Trophoblast cell (in vitro differentiated cells and primary cell): ENCODE results near the gene LIPG. TPM values are rescaled to one million over a fixed set of nuclear protein-coding genes. Genes with fewer than 3 reads are reported as not detected.
A peak's percentile ranks its signal among the peaks of the same experiment; 100 is the strongest.
"Not testable (repeated sequence)": the region's sequence is repeated elsewhere in the genome, so short reads cannot be mapped to it uniquely, and the experiment has no call there.

Experiments
- DNase-seq, 2 donors: peaks; one replicate each; pipeline ENCODE4 v3.0.0-alpha.2; 2016
- H2AFZ ChIP-seq: 2 replicates; pipeline ENCODE4 v1.6.1; 2013; ENCODE audit warnings: low read length, moderate library complexity, mild to moderate bottlenecking; ENCODE audit not compliant: insufficient read depth, poor library complexity
- H2AK5ac ChIP-seq: 2 replicates; pipeline ENCODE4 v1.6.1; 2013; ENCODE audit warnings: mild to moderate bottlenecking, low read length
- H2BK120ac ChIP-seq: 2 replicates; pipeline ENCODE4 v1.6.1; 2013; ENCODE audit warnings: low read length, mild to moderate bottlenecking, moderate library complexity; ENCODE audit not compliant: insufficient read depth, poor library complexity
- H2BK12ac ChIP-seq: 2 replicates; pipeline ENCODE4 v1.6.1; 2013; ENCODE audit warnings: mild to moderate bottlenecking, low read length, moderate library complexity
- H2BK5ac ChIP-seq: 2 replicates; pipeline ENCODE4 v1.6.1; 2013; ENCODE audit warnings: low read length, low read depth, moderate library complexity, mild to moderate bottlenecking; ENCODE audit not compliant: poor library complexity
- H3K14ac ChIP-seq: 2 replicates; pipeline ENCODE4 v1.6.1; 2013; ENCODE audit warnings: mild to moderate bottlenecking, low read length
- H3K18ac ChIP-seq: 2 replicates; pipeline ENCODE4 v1.6.1; 2013; ENCODE audit warnings: mild to moderate bottlenecking, low read length
- H3K23ac ChIP-seq: 2 replicates; pipeline ENCODE4 v1.6.1; 2013; ENCODE audit warnings: low read length
- H3K27ac ChIP-seq: 2 replicates; pipeline ENCODE4 v1.5.1; 2013; ENCODE audit warnings: low read depth, mild to moderate bottlenecking, inconsistent platforms, low read length, moderate library complexity
- H3K27me3 ChIP-seq: 2 replicates; pipeline ENCODE4 v1.6.1; 2013; ENCODE audit warnings: inconsistent platforms, mild to moderate bottlenecking, low read length, moderate library complexity; ENCODE audit not compliant: insufficient read depth
- H3K36me3 ChIP-seq, 2 experiments: 1 replicate in 1 of 2; 2 replicates in 1 of 2; pipeline ENCODE4 v1.6.1; 2013; ENCODE audit warnings: low read length in 2 of 2, mild to moderate bottlenecking in 2 of 2, moderate library complexity in 1 of 2; ENCODE audit not compliant: insufficient read depth in 2 of 2, control insufficient read depth in 1 of 2
- H3K4ac ChIP-seq: 2 replicates; pipeline ENCODE4 v1.6.1; 2013; ENCODE audit warnings: low read depth, mild to moderate bottlenecking, low read length, moderate library complexity
- H3K4me1 ChIP-seq, 2 experiments: 1 replicate in 1 of 2; 2 replicates in 1 of 2; pipeline ENCODE4 v1.6.1; 2013; ENCODE audit warnings: low read length in 2 of 2, mild to moderate bottlenecking in 2 of 2, moderate library complexity in 1 of 2; ENCODE audit not compliant: insufficient read depth in 2 of 2, control insufficient read depth in 1 of 2
- H3K4me2 ChIP-seq: 2 replicates; pipeline ENCODE4 v1.6.1; 2013; ENCODE audit warnings: inconsistent platforms, mild to moderate bottlenecking, low read length, moderate library complexity
- H3K4me3 ChIP-seq: 2 replicates; pipeline ENCODE4 v1.5.1; 2013; ENCODE audit warnings: mild to moderate bottlenecking, low read depth, low read length, inconsistent platforms
- H3K79me1 ChIP-seq: one replicate; pipeline ENCODE4 v1.6.1; 2013; ENCODE audit warnings: low read length
- H3K79me2 ChIP-seq: 2 replicates; pipeline ENCODE4 v1.6.1; 2013; ENCODE audit warnings: low read length, mild to moderate bottlenecking; ENCODE audit not compliant: control insufficient read depth, insufficient read depth, poor library complexity
- H3K9ac ChIP-seq: 2 replicates; pipeline ENCODE4 v1.6.1; 2013; ENCODE audit warnings: mild to moderate bottlenecking, low read length
- H3K9me3 ChIP-seq: 2 replicates; pipeline ENCODE4 v1.6.1; 2013; ENCODE audit warnings: low read depth, mild to moderate bottlenecking, control low read depth, inconsistent platforms, low read length; ENCODE audit not compliant: insufficient read depth
- H4K12ac ChIP-seq: 2 replicates; pipeline ENCODE4 v1.6.1; 2013; ENCODE audit warnings: low read depth, mild to moderate bottlenecking, low read length, moderate library complexity
- H4K8ac ChIP-seq: 2 replicates; pipeline ENCODE4 v1.6.1; 2013; ENCODE audit warnings: low read depth, mild to moderate bottlenecking, low read length, moderate library complexity
- H4K91ac ChIP-seq: one replicate; pipeline ENCODE4 v1.6.1; 2013; ENCODE audit warnings: low read depth, mild to moderate bottlenecking, low read length, moderate library complexity
- WGBS: extraction: QIAGEN DNeasy Blood & Tissue Kit; methylation state at CpG from one replicate; pipeline ENCODE4 v1.1.7; 2013; ENCODE audit warnings: missing lambda C conversion rate; ENCODE audit not compliant: insufficient read length, insufficient coverage; ENCODE audit errors: extremely low coverage; 5-methylcytosine and 5-hydroxymethylcytosine counted together
- polyA plus RNA-seq: library from polyadenylated mRNA; stranded (reverse); fragments of 200-250 nt; gene quantifications from 2 replicates; pipeline ENCODE4 v1.2.3, GENCODE V29; 2013

The LIPG gene
- polyA plus RNA-seq = 23.9 and 24.8 TPM in 2 replicates

GRCh38 chr18:49561289-49562193 is at the start of gene LIPG:
TSS of gene LIPG (plus strand) at chr18:49562057. CDS start at chr18:49562309, 252 bp downstream.
- no CpG with 5 or more reads among the region's 67 CpGs for WGBS
- Histone ChIP-seq H2AFZ (peak within 1 kb of the TSS; percentile 4), H3K9ac (peak within 1 kb of the TSS; percentile 37), H3K4me2 (peak within 1 kb of the TSS; percentile 69), H3K4ac (no peak within 1 kb of the TSS), H3K23ac (no peak within 1 kb of the TSS), H3K79me2 (no peaks in the 10 kb centered on the region), H3K79me1 (peaks cover 9% of the 10 kb centered on the region), H2BK12ac (no peak within 1 kb of the TSS), H3K27me3 (peaks cover 11% of the 10 kb centered on the region), H4K8ac (no peak within 1 kb of the TSS), H3K4me1 (peaks cover 23 to 34% of the 10 kb centered on the region in 2 experiments), H3K9me3 (no peaks in the 10 kb centered on the region), H4K12ac (no peak within 1 kb of the TSS), H3K4me3 (peak within 1 kb of the TSS; percentile 68), H3K14ac (no peak within 1 kb of the TSS), H2AK5ac (no peak within 1 kb of the TSS), H3K27ac (peak within 1 kb of the TSS; percentile 13), H4K91ac (peak within 1 kb of the TSS; percentile 28), H2BK5ac (no peak within 1 kb of the TSS), H3K36me3 (peaks cover 0 to under 1% of the 10 kb centered on the region in 2 experiments), H3K18ac (peak within 1 kb of the TSS; percentile 8), H2BK120ac (peak within 1 kb of the TSS; percentile 31)
- DNase-seq = peak; percentile 92 to 96

DNA sequence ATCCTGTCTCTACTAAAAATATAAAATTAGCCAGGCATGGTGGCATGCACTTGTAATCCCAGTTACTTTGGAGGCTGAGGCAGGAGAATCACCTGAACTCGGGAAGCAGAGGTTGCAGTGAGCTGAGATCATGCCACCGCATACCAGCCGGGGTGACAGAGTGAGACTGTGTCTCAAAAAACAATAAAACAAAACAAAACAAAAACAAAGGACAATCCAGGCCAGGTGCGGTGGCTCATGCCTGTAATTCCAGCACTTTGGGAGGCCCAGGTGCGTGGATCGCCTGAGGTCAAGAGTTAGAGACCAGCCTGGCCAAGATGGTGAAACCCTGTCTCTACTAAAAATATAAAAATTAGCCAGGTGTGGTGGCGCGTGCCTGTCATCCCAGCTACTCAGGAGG is 49.0 kb upstream of the LIPG start:
- H3K4ac ChIP-seq, H3K36me3 ChIP-seq, H3K4me2 ChIP-seq, H3K27ac ChIP-seq, H3K4me3 ChIP-seq, H3K4me1 ChIP-seq, H4K91ac ChIP-seq, H3K79me2 ChIP-seq, H3K23ac ChIP-seq, H3K79me1 ChIP-seq, H4K8ac ChIP-seq, H2BK5ac ChIP-seq, H2AK5ac ChIP-seq, H3K27me3 ChIP-seq, H3K9me3 ChIP-seq, H4K12ac ChIP-seq, H2BK12ac ChIP-seq, H3K18ac ChIP-seq, H2AFZ ChIP-seq, H2BK120ac ChIP-seq, H3K9ac ChIP-seq, H3K14ac ChIP-seq: not testable (repeated sequence)
- DNase-seq = peak; percentile 88 to 91
- no CpG with 5 or more reads among the region's 8 CpGs for WGBS

- no peak overlapping the region for H4K91ac ChIP-seq
Observed at GRCh38 chr18:49514577-49514976, 47.3 kb upstream of the LIPG start.

GRCh38 chr18:49515003-49515402 is 46.9 kb upstream of the LIPG start:
- not testable (repeated sequence) for H4K91ac ChIP-seq, H3K14ac ChIP-seq, H3K18ac ChIP-seq, H3K79me2 ChIP-seq, H4K8ac ChIP-seq, H3K9ac ChIP-seq, H2BK120ac ChIP-seq, H3K27me3 ChIP-seq, DNase-seq, H3K27ac ChIP-seq, H2AK5ac ChIP-seq, H3K9me3 ChIP-seq, H2AFZ ChIP-seq, H3K23ac ChIP-seq, H2BK5ac ChIP-seq, H3K4me2 ChIP-seq, H3K79me1 ChIP-seq, H3K4me3 ChIP-seq, H3K36me3 ChIP-seq, H4K12ac ChIP-seq, H3K4ac ChIP-seq, H2BK12ac ChIP-seq, H3K4me1 ChIP-seq
- WGBS = no CpG with 5 or more reads among the region's 5 CpGs

More at GRCh38 chr18:49514577-49514976, 47.3 kb upstream of the LIPG start:
- no peak overlapping the region for H2AFZ ChIP-seq
- no peaks in the 10 kb centered on the region for H3K79me2 ChIP-seq
- peaks cover 0 to 3% of the 10 kb centered on the region in 2 experiments for H3K4me1 ChIP-seq
- no peaks in the 10 kb centered on the region for H3K36me3 ChIP-seq
- H3K27ac ChIP-seq = no peak overlapping the region
- no peak overlapping the region for H3K23ac ChIP-seq
- H2BK5ac ChIP-seq = no peak overlapping the region
- H3K9me3 ChIP-seq = no peaks in the 10 kb centered on the region
- no peak overlapping the region for H2AK5ac ChIP-seq
- H3K9ac ChIP-seq = no peak overlapping the region
- H3K4ac ChIP-seq = no peak overlapping the region
- DNase-seq = no peak
- WGBS = no CpG with 5 or more reads among the region's 9 CpGs
- H3K18ac ChIP-seq = no peak overlapping the region
- no peak overlapping the region for H3K4me2 ChIP-seq
- no peak overlapping the region for H3K4me3 ChIP-seq
- no peaks in the 10 kb centered on the region for H3K79me1 ChIP-seq
- no peak overlapping the region for H3K14ac ChIP-seq
- H2BK12ac ChIP-seq = peak overlapping the region; percentile 20
- H2BK120ac ChIP-seq = no peak overlapping the region
- H4K12ac ChIP-seq = no peak overlapping the region
- no peaks in the 10 kb centered on the region for H3K27me3 ChIP-seq
- H4K8ac ChIP-seq = no peak overlapping the region
